OCI-LY1 (cell line): Measurements from ENCODE around the gene SART3.

ENCODE experiments used
- EZH2 ChIP-seq: fragments of 200-600 bp; sonication (generic), shearing (Covaris generic); IDR thresholded peaks from 2 replicates; pipeline ENCODE4 v1.8.0; 2017; ENCODE audit warnings: borderline replicate concordance, mixed run types, mild to moderate bottlenecking, antibody characterized with exemption, low read length, moderate library complexity, mixed read lengths
- TF ChIP-seq, protein P1 (sequence below): fragments of 200-600 bp; sonication (generic), shearing (Covaris generic); IDR thresholded peaks from 2 replicates; pipeline ENCODE4 v1.5.1; 2017; ENCODE audit warnings: mild to moderate bottlenecking, antibody characterized with exemption, low read length, moderate library complexity, mixed read lengths

DNA sequence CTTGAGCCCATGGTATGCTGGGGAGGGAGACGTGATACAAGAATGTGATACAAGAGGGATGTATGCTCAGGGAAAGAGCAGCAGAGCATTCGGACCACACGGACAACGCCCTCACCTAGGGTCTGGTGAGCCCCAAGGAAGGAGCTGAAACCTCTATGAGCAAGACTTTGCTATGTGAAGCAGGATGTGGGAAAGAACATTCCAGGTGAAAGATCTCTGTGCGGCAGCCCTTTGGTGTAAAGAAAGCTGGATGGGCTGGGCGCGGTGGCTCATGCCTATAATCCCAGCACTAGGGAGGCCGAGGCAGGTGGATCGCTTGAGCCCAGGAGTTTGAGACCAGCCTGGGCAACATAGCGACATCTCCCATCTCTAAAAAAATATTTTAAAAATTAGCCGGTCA is 62.8 kb downstream of the SART3 start:
- TF ChIP-seq, protein P1, sequence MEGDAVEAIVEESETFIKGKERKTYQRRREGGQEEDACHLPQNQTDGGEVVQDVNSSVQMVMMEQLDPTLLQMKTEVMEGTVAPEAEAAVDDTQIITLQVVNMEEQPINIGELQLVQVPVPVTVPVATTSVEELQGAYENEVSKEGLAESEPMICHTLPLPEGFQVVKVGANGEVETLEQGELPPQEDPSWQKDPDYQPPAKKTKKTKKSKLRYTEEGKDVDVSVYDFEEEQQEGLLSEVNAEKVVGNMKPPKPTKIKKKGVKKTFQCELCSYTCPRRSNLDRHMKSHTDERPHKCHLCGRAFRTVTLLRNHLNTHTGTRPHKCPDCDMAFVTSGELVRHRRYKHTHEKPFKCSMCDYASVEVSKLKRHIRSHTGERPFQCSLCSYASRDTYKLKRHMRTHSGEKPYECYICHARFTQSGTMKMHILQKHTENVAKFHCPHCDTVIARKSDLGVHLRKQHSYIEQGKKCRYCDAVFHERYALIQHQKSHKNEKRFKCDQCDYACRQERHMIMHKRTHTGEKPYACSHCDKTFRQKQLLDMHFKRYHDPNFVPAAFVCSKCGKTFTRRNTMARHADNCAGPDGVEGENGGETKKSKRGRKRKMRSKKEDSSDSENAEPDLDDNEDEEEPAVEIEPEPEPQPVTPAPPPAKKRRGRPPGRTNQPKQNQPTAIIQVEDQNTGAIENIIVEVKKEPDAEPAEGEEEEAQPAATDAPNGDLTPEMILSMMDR: no peak
- TF ChIP-seq EZH2: no peak
